Kidney capillary endothelial cell (primary cell): ENCODE data around the gene TPM3.
A peak's percentile ranks its signal among the peaks of the same experiment; 100 is the strongest.
"Not testable (repeated sequence)": the region's sequence is repeated elsewhere in the genome, so short reads cannot be mapped to it uniquely, and the experiment has no call there.

Experiments
- DNase-seq: peaks from one replicate; pipeline ENCODE4 v3.0.0-alpha.2; 2018; ENCODE audit warnings: low spot score

Gene TPM3

DNA sequence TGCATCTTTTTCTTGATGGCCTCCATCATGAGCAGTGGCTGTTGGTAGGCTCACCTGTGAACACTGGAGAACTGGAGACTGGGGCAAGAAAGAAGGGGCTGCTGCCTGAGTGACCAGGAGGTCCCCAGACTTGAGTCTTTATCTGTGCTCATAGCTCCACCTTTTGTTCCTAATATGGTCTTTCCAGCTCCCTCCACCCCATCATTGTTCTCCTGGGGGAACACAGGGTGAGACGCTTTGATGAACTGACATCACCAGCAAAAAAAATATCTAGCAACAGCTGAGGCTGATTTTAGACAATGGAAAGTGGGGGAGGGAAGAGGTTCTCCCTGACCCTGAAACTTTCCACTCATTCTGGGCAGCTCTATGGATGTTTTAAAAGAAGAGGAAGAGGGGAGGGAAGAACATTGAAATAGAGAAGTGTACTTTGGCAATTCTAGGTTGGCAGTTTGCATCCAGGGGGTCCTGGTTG is at the start of gene TPM3:
Gene TPM3, minus strand, starts transcription at position 111 of the 472 bp plus-strand sequence. Its CDS starts 82 bp downstream, at position 29.
- DNase-seq = no peak

DNA sequence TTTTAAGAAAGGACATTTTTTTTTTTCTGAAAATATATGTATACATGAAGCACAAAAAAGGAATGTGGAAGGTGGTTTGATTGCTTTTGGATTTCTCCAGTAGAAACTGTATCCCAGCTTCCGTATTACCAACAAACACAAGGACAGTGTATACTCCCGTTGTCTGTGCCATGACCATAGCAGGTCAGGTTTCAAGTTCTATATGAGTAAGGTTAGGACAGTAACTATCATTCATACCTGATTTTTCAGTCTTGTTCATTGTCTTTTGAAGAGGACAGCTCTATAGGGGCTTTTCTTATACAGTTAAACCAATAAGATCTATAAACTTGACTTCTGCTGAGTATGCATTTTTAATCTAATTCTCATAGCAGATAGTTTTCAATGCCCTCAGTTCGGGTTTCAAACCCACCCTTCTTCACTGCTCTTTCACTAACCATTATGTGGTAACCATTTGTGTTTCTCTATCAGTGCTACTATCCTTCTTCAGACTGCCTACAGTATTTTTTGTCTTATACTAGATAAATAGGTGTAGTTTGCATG is 48.5 kb upstream of the TPM3 start:
- no peak for DNase-seq

DNA sequence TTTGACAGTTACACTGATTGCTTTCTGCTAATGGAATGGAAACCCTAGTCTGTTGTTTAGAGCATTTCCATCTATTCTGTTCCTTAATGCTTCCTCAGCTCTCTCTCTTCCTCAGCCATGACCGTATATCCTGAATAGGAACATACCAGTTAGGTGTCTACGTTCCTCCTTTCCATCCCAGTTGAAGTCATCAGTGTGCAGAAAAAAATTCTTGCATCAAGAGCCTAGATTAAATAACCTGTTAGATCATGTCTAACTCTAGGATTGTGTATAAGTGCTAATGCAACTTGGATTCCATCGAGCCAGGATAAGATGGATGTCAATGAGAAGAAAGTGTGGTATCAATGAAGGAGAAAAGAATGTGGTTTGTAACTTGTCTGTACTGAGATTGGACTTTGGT is 47.6 kb upstream of the TPM3 start:
- DNase-seq = no peak

DNA sequence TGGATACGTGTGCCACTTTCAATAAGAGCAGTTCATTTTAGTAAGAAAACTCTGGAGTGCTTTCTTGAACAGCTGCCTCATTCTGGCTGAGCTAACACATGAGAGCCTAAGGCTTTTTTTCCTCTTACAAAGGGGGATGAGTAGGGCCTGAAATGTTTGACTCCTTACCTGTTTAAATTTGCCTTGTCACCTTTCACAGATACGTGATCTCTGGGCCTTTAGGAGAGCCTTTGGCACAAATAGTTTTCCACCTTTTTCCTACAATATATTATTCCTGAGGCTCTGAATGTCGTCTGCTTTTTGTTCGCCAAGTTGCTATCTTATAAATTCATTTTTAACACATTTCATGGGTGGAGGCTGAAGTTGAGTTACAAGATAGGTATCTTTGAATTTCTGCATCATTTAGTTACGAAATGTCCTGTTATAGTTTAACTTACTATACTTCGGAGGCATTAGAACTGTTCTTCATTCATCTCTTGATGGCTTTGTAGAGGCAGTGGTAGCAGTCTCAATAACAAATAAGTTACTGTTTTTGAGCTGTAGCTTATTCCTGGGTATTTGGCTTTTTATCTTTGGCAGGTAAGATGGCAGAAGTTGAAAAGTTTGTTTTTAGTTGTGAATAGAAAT is 46.1 kb upstream of the TPM3 start:
- DNase-seq = no peak

DNA sequence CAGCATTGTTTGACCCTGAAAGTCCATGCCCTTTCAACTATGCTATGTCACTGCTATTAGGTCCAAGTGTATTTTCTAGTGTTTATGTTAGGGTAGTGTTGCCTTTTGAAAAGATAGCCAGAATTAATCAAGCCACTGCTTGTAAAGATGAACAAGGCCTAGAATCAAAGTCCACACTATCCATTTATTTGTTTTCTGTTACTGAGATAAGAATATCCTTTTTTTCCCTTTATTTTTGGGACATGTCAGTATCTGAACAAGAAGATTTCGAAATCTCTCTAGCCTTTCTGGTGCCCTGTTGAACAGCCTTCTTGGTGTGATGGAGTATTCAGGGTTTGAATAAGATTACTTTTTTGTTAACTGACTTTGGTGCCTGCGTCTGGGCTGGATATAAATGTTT is 45.5 kb upstream of the TPM3 start:
- no peak for DNase-seq

DNA sequence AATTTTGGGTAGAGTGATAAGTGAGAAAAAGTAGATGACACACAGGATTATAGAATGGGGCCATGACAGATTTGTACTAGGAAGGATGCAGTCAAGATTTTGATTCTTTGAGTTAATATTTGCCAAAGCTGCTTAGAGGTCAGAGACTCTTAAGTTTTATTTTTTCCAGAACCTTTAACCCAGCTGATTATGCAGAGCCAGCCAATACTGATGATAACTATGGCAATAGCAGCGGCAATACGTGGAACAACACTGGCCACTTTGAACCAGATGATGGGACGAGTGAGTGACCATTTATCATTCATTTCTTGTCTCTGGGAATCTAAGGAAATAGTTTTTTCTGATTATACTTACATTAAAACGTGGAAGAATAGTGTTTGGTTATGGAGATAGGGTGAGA is 45.0 kb upstream of the TPM3 start:
- no peak for DNase-seq

DNA sequence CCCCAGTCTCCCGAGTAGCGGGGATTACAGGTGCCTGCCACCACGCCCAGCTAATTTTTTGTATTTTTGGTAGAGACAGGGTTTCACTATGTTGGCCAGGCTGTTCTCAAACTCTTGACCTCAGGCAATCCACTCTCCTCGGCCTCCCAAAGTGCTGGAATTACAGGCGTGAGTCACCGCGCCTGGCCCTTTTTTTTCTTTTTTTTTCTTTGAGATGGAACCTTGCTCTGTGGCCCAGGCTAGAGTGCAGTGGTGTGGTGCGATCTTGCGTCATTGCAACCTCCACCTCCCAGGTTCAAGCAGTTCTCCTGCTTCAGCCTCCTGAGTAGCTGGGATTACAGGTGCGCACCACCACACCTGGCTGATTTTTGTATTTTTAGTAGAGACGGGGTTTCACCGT is 41.2 kb upstream of the TPM3 start:
- DNase-seq = not testable (repeated sequence)

DNA sequence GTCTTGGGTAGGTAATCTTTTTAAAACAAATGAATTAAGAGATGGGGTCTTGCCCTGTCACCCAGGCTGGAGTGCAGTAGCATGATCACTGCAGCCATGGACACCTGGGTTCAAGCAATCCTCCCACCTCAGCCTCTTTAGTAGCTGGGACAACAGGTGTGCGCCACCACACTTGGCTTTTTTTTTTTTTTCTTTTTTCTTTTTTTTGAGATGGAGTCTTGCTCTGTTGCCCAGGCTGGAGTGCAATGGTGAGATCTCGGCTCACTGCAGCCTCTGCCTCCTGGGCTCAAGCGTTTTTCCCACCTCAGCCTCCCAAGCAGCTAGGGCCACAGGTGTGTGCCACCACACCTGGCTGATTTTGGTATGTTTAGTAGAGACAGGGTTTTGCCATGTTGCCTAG is 39.2 kb upstream of the TPM3 start:
- not testable (repeated sequence) for DNase-seq

DNA sequence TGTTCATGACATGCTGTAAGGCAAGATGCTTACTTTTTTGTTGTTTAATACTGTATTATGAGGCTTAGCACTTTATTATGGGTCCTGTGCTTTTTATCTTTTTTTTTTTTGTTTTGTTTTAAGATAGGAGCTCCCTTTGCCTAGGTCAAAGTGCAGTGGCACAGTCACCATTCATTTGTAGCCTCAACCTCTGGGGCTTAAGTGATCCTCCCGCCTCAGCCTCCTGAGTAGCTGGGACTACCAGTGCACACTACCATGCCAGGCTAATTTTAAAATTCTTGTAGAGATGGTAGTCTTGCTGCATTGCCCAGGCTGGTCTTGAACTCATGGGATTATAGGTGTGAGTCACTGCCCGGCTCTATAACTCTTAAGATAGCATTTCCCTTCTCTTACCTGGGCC is 33.5 kb upstream of the TPM3 start:
- no peak for DNase-seq

DNA sequence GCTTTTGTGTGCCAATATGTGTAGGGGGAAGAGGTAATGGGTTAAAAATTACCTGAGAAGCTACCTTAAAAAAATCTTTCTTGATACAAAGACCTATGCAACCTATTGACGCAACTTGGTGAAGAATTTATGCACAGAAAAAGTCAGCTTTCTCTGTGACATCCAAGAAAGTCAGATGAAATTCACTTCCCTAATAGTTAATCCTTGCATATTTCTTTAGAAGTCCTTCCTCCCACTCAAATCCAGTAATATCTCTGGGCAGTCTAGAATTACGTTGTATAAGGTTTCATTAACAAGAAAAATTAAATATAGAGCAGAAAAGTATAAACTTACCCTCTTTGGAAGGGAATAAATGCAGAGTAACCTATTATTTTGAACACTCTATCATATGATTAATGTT is 31.7 kb upstream of the TPM3 start:
- no peak for DNase-seq

DNA sequence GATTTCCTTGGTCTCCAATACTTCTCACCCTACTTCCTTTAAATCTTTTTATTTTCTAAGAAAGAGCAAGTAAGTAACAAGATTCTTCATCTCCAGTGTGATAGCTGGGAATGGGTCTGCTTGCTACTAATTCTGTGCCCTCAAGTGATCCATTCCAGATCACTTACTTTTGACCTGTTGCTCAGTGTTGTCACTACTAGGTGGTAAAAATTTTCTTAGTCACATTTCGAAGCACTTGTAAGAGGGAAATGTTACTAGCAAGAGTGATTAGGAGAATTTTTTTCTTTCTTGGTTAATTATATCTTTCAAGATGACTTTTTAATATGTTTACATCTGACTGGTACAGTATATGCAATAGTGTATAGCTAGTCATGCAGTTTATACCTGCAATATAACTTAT is 31.0 kb upstream of the TPM3 start:
- DNase-seq = no peak

DNA sequence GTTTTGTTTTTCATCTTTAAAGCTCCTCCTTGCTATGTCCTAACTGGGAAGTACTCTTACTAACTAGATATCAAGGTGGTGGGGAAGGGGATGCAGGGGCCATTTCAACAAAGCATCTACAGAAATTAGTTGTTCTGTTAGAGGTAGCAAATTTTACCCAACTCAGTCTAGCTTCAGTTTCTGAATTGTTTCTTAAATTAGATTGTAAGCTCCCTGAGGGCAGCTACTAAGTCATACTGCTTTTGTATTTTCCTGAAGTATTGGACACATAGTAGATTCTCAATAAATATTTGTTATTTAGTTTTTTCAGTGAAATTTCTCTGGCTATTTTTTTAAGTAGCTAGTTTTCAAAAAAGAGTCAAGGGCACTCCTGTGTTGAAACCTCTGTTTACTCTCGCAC is 30.6 kb upstream of the TPM3 start:
- DNase-seq = no peak

DNA sequence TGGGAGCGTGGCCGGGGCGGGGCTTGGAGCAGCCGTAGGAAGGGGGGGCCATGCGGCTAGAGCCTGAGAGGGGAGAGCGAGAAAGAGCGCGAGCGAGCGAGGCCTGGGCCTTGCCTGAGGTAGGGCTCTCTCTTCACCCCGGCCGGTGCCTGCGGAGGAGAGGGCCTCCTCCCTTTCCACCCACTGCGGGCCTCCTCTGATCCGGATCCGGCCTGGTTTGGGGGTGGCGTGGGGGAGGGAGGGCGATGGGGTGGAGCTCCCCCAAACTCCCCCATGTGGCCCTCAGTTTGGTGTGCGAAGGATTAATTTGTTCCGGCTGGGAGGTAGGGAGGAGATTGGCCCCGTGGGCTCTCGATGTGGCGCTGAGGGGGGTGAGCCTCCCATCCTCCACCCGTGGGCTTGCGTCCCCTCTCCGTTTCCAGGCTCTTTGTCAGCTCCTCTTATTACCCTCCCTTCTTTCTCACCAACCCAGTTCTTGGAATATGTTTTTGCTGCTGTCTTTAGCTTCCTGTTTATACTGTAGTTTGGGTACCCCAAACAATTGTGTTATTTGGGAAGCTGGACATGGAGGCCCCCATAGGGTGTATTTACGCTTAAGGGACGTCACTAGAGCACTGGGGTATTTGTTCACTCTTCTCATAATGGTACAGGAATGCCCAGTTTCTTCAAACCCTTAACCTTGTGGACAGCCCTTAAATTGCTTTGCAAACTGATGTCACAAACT is 29.5 kb upstream of the TPM3 start:
- DNase-seq = peak; percentile 17

DNA sequence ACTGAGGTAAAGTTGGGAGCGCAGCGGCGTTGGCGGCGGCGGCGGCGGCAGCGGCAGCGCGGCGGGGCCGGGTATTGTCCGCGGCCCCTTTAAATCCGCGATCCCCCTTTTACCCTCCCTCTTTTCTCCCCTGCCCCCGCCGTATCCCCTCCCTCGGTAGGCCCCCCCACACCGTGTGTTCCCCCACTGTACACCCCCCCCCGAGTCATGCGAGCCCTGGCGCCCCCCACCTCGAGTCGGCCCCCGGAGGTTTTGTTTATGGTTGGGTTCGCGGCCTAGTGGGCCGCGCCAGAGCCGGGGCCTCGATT is 29.0 kb upstream of the TPM3 start:
- no peak for DNase-seq

DNA sequence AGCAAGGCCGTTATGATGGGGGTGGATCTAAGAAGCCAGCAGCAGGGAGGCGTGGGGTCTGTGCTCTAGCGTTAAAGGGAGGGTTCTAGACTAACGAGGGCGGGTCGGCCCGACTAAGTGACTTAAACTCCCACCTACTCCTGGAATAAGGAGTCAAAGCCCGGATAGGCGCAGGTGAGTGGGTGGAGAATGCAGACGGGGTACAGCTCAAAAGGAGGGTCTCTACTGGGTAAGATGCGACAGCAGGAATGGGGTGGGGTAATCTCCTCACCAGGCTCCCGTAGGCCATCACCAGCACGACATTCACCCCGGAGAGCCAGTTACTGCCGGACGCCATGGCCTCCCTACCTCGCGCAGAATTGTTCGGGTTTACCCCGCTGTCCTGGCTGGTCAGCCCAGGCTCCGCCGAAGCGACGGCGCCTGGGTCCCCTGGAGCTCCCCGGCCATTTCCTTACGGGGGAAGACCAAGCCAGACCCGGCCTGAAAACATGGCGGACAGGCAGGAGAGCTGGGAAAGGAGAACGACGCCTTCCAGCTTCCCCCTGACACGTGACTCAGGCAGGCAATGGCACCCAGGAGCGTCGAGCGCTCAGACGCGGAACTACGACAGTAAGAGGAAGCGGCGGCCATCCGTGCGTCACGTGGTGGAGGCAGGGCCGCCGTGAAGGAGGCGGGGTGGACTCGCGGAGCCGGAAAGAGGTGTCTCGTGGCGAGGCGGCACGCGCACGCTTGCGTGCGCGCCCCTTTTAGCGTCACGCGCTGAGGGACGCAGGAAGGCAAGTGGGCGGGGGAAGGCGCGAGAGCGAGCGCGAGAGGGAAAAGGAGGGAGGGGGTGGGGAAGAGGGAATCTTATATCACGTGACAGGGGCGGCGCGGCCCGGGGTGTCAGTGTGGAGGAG is 28.4 kb upstream of the TPM3 start, which contains the start of gene UBAP2L:
Gene UBAP2L, plus strand, starts transcription at position 885 of the 899 bp plus-strand sequence. CDS start 4,169 bp downstream, outside the sequence.
- DNase-seq = peak; percentile 98

DNA sequence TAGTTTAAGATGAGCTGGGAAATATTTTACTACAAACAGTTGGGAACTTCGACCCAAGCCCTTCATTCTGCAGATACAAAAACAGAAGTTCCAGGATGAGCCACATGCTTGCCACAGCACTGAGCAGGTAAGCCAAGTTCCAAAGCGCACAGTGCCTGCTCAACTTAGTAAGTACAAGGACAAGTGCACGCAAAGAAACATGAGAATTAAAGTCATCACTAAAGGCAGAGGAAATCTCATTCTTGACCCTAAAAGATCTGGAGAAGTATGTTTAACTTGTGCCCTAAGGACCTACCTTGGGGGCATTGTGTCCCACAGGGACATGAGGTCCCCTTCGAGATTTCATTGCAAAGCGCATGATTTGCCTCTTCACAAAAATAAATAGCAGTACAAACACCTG is 27.6 kb upstream of the TPM3 start:
- DNase-seq = no peak

DNA sequence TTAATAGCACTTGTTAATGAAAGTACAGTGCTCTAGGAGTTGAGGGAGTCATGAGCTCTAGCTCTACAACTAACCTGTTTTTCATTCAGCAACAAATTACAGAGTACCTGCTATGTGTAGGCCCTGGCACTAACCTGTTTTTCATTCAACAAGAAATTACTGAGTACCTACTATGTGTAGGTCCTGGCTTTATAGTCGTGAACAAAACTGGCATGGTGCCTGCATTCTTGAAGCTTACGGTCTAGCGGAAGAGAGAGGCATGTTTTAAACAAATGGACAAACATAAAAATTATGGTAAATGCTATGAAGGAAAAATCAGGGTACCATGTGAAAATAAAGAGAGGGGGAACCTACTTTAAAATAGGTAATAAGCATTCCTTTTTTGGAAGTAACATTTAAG is 26.6 kb upstream of the TPM3 start:
- DNase-seq = no peak

DNA sequence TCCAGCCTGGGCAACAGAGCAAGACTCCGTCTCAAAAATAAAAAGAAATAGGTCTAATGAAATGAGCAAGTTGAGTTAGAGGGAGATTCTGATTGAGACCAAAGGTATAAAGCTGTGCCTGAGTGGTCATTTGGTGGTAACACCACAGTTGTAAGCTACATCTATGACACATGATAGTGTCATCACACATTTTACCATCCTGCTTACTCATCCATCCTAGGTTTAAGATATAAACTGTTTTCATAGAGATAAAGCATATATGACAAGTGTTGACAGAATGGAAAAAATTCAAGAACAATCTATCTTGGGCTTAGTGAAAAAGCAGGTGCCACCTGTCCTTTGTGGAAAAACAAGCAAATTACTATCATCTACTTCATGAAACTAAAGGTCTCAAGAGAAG is 21.4 kb upstream of the TPM3 start:
- DNase-seq = peak; percentile 46

DNA sequence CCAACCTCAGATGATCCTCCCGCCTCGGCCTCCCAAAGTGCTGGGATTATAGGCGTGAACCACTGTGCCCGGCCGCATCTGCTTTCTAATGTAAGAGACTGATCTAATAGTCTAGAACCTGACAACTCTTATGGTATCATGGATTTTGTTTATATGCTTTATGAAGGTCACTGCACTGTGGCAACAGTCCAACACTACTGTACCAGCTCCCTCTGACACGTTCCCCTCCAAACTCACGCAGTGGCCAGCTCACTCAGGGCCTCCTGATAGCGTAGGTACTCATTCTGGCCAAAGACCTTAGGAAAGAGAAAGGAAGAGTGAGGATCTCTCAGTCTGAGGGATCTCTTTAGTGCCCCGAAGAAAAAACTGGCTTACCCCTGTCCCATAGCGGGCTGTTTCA is 20.2 kb upstream of the TPM3 start:
- no peak for DNase-seq

DNA sequence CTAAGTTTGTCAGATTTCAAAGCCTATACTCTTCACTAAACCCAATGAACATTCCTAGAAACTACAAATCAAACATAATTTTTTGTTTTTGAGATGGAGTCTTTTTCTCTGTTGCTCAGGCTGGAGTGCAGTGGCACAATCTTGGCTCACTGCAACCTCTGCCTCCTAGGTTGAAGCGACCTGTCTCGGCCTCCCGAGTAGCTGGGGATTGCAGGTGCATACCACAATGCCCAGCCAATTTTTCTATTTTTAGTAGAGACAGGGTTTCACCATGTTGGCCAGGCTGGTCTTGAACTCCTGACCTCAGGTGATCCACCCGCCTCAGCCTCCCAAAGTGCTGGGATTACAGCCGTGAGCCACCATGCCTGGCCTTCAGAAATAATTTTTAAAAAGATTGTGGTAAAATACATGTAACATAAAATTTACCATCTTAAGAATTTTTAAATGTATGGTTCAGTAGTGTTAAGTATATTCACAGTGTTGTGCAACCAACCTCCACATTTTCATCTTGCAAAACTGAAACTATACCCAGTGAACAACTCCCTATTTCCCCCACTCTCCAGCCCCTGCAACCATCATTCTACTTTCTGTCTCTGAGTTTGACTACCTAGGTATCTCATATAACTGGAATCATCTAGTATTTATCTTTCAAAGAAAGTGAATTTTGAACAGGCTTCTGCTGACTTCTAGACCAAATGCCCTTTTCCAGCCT is 16.9 kb upstream of the TPM3 start:
- no peak for DNase-seq

DNA sequence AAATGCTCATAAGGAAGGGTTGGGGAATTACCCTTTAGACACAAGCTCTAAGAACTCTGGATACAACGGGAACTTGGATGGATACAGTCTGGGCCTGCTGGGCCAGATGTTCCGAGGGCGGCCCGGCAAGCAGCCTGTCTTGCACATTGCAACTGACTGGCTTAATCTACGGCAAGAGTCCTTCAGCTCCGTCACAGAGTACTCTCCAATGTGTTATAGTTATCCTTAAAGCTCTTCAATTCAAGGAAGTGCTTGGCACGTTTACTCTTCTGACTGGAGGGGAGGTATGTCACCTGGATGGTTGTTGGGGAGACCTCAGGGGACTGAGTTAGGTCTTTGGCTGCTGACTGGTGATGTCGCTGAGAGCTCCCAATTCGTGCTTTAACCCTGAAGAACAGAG is 15.4 kb upstream of the TPM3 start:
- DNase-seq = no peak

DNA sequence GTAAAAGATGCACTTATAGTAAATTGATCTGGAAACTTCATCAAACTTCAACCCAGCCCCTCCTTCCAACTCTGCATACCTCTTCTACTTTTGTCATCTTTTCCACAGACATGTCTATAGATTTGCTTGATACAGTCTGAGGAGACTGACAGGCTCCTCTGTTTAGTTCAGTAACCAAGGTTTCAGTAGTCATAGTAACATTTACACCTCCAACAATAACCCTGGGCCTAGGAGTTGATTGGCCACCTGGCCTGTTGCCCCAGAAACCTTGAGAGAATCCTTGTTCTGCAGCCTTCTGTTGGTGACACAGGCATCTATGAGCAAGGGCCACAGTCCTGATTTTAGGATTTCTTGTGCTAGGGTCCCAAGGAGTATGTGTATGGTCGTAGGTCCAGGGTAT is 14.3 kb upstream of the TPM3 start, which contains the start of gene CFAP141:
Gene CFAP141, minus strand, starts transcription at position 138 of the 400 bp plus-strand sequence. Its CDS starts 26 bp downstream, at position 112.
- no peak for DNase-seq
